GM21723 (cell line): ENCODE data around the gene KDM7A.

ENCODE experiments used
- ATAC-seq: cut with Tn5 transposase; IDR thresholded peaks from one replicate; pipeline ENCODE4 v1.9.1; 2021; ENCODE audit warnings: mild to moderate bottlenecking, moderate library complexity; ENCODE audit not compliant: unreplicated experiment

KDM7A gene

DNA sequence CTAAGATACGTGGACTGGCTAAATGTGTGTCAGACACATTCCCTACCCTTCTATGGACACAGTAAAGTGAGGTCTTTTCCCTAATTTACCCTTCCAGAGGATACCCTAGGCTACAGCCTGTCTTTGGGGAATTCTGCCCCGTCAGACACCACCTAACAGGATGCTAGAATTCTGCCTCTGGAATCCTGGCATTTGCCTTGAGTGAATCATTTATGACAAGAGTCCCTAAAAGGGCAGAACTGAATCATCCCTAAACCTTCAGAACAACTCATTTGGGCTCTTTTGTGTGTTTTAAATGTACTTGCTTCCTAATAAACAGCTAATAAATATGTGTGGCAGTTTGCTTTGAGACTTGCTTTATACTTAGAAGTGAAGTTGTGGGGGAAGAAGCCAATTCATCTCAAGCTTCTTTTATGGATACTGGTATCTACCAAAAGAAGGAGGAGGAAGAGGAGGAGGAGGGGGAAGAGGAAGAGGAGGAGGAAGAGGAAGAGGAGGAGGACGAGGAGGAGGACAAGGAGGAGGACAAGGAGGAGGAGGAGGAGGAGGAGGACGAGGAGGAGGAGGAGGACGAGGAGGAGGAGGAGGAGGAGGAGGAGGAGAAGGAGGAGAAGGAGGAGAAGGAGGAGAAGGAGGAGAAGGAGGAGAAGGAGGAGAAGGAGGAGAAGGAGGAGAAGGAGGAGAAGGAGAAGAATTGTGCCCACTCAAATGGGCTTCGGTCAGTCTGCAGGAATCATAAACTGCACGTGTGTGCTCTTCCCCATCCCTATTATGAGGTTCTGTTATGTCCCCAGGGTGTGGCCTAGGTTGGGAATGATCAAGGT lies 141.2 kb downstream of the KDM7A start:
- no peak for ATAC-seq
